Measurements from ENCODE around the gene OXCT1. TPM values are rescaled to one million over a fixed set of nuclear protein-coding genes. Genes with fewer than 3 reads are reported as not detected.
A peak's percentile ranks its signal among the peaks of the same experiment; 100 is the strongest.

OXCT1 gene
- 11.0 TPM for polyA plus RNA-seq (2013, experiment 1 of 2)
- 10.8 TPM for polyA plus RNA-seq (2013, experiment 2 of 2)

DNA sequence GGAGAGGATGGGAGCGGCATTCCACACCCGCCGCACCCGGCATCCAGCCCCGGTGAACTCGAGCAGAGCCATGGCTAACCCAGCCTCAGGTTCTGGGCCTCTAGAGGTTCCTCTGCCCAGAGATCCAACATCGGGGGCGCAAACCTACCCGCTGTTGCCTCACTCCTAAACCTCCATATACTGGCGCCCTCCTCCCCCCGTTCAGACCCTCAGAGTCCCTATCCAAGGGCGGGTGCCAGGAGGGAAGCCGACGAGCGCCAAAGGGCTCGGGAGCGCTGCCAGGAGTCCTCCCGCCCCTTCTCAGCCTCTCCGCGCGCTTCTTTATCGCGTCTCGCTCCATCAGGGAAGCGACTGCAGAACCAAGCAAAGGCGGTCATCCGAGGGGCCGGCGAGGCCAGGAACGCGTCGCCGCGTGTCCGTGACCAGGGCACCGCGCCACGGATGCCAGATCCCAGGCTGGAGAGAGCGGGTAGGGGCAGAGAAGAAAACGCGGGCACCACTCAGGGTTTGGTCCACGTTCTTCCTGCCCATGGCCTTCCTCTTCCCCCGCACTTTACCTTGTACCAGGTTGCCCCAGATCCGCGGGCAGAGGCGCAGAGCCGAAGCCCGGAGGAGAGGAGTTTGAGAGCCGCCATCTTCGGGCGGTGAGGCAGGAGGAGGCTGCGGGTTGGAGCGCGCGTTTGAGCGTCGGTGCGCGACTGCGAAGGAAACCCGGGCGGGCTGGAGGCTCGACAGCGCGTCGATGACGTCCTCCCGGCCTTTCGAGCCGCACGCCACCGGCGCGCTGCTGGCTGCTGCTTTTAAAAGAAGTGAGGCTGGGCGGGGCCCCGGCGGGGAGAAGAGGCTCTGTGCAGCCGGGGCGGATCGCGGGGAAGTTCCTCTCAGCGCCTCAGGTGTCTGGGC lies at the start of gene OXCT1:
Gene OXCT1 (minus strand): TSS at position 702 of the 903 bp plus-strand sequence. CDS start 67 bp downstream, at position 635.
- Histone ChIP-seq H3K9ac (ENCODE audit: low read length) (peak within 1 kb of the TSS; percentile 95), H3K4ac (ENCODE audit: low read depth in 1 of 2, low read length in 2 of 2) (peak within 1 kb of the TSS in 1 of 2 experiments; percentile 32), H4K8ac (ENCODE audit: low read length) (peak within 1 kb of the TSS; percentile 67), H3K4me2 (ENCODE audit: low read length, poor library complexity, severe bottlenecking) (peak within 1 kb of the TSS; percentile 69), H2AK5ac (ENCODE audit: low read length, severe bottlenecking) (no peak within 1 kb of the TSS), H2BK12ac (ENCODE audit: low read length in 2 of 2) (no peak within 1 kb of the TSS), H3K27ac (ENCODE audit: low read length, poor library complexity, severe bottlenecking) (peak within 1 kb of the TSS; percentile 34), H3K36me3 (ENCODE audit: control insufficient read depth in 1 of 2, insufficient read depth in 2 of 2, low read depth in 1 of 2, low read length in 2 of 2) (peaks cover 0 to 6% of the 10 kb centered on the region in 2 experiments), H2BK5ac (ENCODE audit: low read depth, low read length, poor library complexity, severe bottlenecking) (no peak within 1 kb of the TSS), H3K18ac (ENCODE audit: low read depth in 1 of 2, low read length in 2 of 2) (peak within 1 kb of the TSS; percentile 11 to 74), H3K27me3 (ENCODE audit: control insufficient read depth in 1 of 2, insufficient read depth in 1 of 2, low read length in 2 of 2) (no peaks in the 10 kb centered on the region), H3K79me1 (replicated peaks; ENCODE audit: low read length, poor library complexity, severe bottlenecking) (no peaks in the 10 kb centered on the region), H3K9me3 (ENCODE audit: control insufficient read depth, low read length) (no peaks in the 10 kb centered on the region), H3K4me3 (ENCODE audit: insufficient read depth in 1 of 2, low read depth in 1 of 2, low read length in 2 of 2) (peak within 1 kb of the TSS; percentile 65 to 94), H2AFZ (ENCODE audit: low read depth, low read length) (peak within 1 kb of the TSS; percentile 83), H3K23ac (ENCODE audit: low read length in 2 of 2) (peak within 1 kb of the TSS in 1 of 2 experiments; percentile 77), H2BK120ac (ENCODE audit: low read depth, low read length) (peak within 1 kb of the TSS; percentile 35), H3K14ac (ENCODE audit: low read length in 2 of 2) (peak within 1 kb of the TSS in 1 of 2 experiments; percentile 64), H4K91ac (ENCODE audit: low read length) (peak within 1 kb of the TSS; percentile 9), H3K4me1 (ENCODE audit: control insufficient read depth, insufficient read depth, low read depth, low read length) (peaks cover 9% of the 10 kb centered on the region), H2BK15ac (ENCODE audit: low read depth, poor library complexity, severe bottlenecking) (no peak within 1 kb of the TSS)
- peak; percentile 89 for DNase-seq
- under 1% methylated on average over 79 of the region's 82 CpGs for WGBS

- H2AFZ ChIP-seq (ENCODE audit: low read depth, low read length) = no peak overlapping the region
- H3K4me3 ChIP-seq (ENCODE audit: insufficient read depth in 1 of 2, low read depth in 1 of 2, low read length in 2 of 2) = no peak overlapping the region
- H4K91ac ChIP-seq (ENCODE audit: low read length) = no peak overlapping the region
- H2BK12ac ChIP-seq (ENCODE audit: low read length in 2 of 2) = no peak overlapping the region
- no peak overlapping the region for H3K27ac ChIP-seq (ENCODE audit: low read length, poor library complexity, severe bottlenecking)
- no peak overlapping the region for H2BK5ac ChIP-seq (ENCODE audit: low read depth, low read length, poor library complexity, severe bottlenecking)
- peaks cover 12% of the 10 kb centered on the region for H3K79me1 ChIP-seq (replicated peaks; ENCODE audit: low read length, poor library complexity, severe bottlenecking)
- no peak overlapping the region for H3K14ac ChIP-seq (ENCODE audit: low read length in 2 of 2)
- no peak overlapping the region for H3K4ac ChIP-seq (ENCODE audit: low read depth in 1 of 2, low read length in 2 of 2)
- no peaks in the 10 kb centered on the region for H3K9me3 ChIP-seq (ENCODE audit: control insufficient read depth, low read length)
- no peak overlapping the region for H2BK15ac ChIP-seq (ENCODE audit: low read depth, poor library complexity, severe bottlenecking)
- no peaks in the 10 kb centered on the region for H3K27me3 ChIP-seq (ENCODE audit: control insufficient read depth in 1 of 2, insufficient read depth in 1 of 2, low read length in 2 of 2)
- WGBS = 96% methylated on average over 2 of the region's 2 CpGs
- no peak overlapping the region for H4K8ac ChIP-seq (ENCODE audit: low read length)
- no peak for DNase-seq
- no peak overlapping the region for H3K23ac ChIP-seq (ENCODE audit: low read length in 2 of 2)
- H3K18ac ChIP-seq (ENCODE audit: low read depth in 1 of 2, low read length in 2 of 2) = no peak overlapping the region
- no peak overlapping the region for H3K9ac ChIP-seq (ENCODE audit: low read length)
- H3K4me2 ChIP-seq (ENCODE audit: low read length, poor library complexity, severe bottlenecking) = no peak overlapping the region
- H3K4me1 ChIP-seq (ENCODE audit: control insufficient read depth, insufficient read depth, low read depth, low read length) = no peaks in the 10 kb centered on the region
- peaks cover 2 to 85% of the 10 kb centered on the region in 2 experiments for H3K36me3 ChIP-seq (ENCODE audit: control insufficient read depth in 1 of 2, insufficient read depth in 2 of 2, low read depth in 1 of 2, low read length in 2 of 2)
- H2AK5ac ChIP-seq (ENCODE audit: low read length, severe bottlenecking) = no peak overlapping the region
- no peak overlapping the region for H2BK120ac ChIP-seq (ENCODE audit: low read depth, low read length)
These were observed 47.9 kb upstream of the OXCT1 start for GRCh38 chr5:41918105-41918504.

GRCh38 chr5:41908374-41909079 lies 38.3 kb upstream of the OXCT1 start:
- H4K8ac ChIP-seq (ENCODE audit: low read length) = no peak overlapping the region
- no peak overlapping the region for H3K4me3 ChIP-seq (ENCODE audit: insufficient read depth in 1 of 2, low read depth in 1 of 2, low read length in 2 of 2)
- no peak overlapping the region for H2AK5ac ChIP-seq (ENCODE audit: low read length, severe bottlenecking)

GRCh38 chr5:41906151-41906550 lies 35.9 kb upstream of the OXCT1 start:
- H3K27me3 ChIP-seq (ENCODE audit: control insufficient read depth in 1 of 2, insufficient read depth in 1 of 2, low read length in 2 of 2) = no peaks in the 10 kb centered on the region
- H2BK5ac ChIP-seq (ENCODE audit: low read depth, low read length, poor library complexity, severe bottlenecking) = no peak overlapping the region
- H3K4me1 ChIP-seq (ENCODE audit: control insufficient read depth, insufficient read depth, low read depth, low read length) = peaks cover 3% of the 10 kb centered on the region
- no peaks in the 10 kb centered on the region for H3K9me3 ChIP-seq (ENCODE audit: control insufficient read depth, low read length)
- no peak overlapping the region for H3K4ac ChIP-seq (ENCODE audit: low read depth in 1 of 2, low read length in 2 of 2)
- H3K27ac ChIP-seq (ENCODE audit: low read length, poor library complexity, severe bottlenecking) = no peak overlapping the region
- H2BK120ac ChIP-seq (ENCODE audit: low read depth, low read length) = no peak overlapping the region
- H3K4me3 ChIP-seq (ENCODE audit: insufficient read depth in 1 of 2, low read depth in 1 of 2, low read length in 2 of 2) = no peak overlapping the region
- WGBS = no CpG with 5 or more reads among the region's 2 CpGs
- no peak overlapping the region for H3K14ac ChIP-seq (ENCODE audit: low read length in 2 of 2)
- peaks cover 3% of the 10 kb centered on the region for H3K79me1 ChIP-seq (replicated peaks; ENCODE audit: low read length, poor library complexity, severe bottlenecking)
- no peak overlapping the region for H2AFZ ChIP-seq (ENCODE audit: low read depth, low read length)
- H3K4me2 ChIP-seq (ENCODE audit: low read length, poor library complexity, severe bottlenecking) = no peak overlapping the region
- H4K8ac ChIP-seq (ENCODE audit: low read length) = no peak overlapping the region
- H3K18ac ChIP-seq (ENCODE audit: low read depth in 1 of 2, low read length in 2 of 2) = no peak overlapping the region
- no peak overlapping the region for H3K23ac ChIP-seq (ENCODE audit: low read length in 2 of 2)
- H3K9ac ChIP-seq (ENCODE audit: low read length) = peak overlapping the region; percentile 100
- H2BK15ac ChIP-seq (ENCODE audit: low read depth, poor library complexity, severe bottlenecking) = no peak overlapping the region
- no peak overlapping the region for H2BK12ac ChIP-seq (ENCODE audit: low read length in 2 of 2)
- DNase-seq = no peak
- H4K91ac ChIP-seq (ENCODE audit: low read length) = no peak overlapping the region
- peaks cover 0 to 54% of the 10 kb centered on the region in 2 experiments for H3K36me3 ChIP-seq (ENCODE audit: control insufficient read depth in 1 of 2, insufficient read depth in 2 of 2, low read depth in 1 of 2, low read length in 2 of 2)
- no peak overlapping the region for H2AK5ac ChIP-seq (ENCODE audit: low read length, severe bottlenecking)

More at GRCh38 chr5:41908374-41909079, 38.3 kb upstream of the OXCT1 start:
- Histone ChIP-seq H2BK12ac (ENCODE audit: low read length in 2 of 2) (no peak overlapping the region), H3K23ac (ENCODE audit: low read length in 2 of 2) (no peak overlapping the region), H3K27me3 (ENCODE audit: control insufficient read depth in 1 of 2, insufficient read depth in 1 of 2, low read length in 2 of 2) (no peaks in the 10 kb centered on the region), H2AFZ (ENCODE audit: low read depth, low read length) (no peak overlapping the region), H3K4me2 (ENCODE audit: low read length, poor library complexity, severe bottlenecking) (no peak overlapping the region), H3K4me1 (ENCODE audit: control insufficient read depth, insufficient read depth, low read depth, low read length) (peaks cover 3% of the 10 kb centered on the region), H3K18ac (ENCODE audit: low read depth in 1 of 2, low read length in 2 of 2) (no peak overlapping the region), H3K79me1 (replicated peaks; ENCODE audit: low read length, poor library complexity, severe bottlenecking) (peaks cover 7% of the 10 kb centered on the region), H3K36me3 (ENCODE audit: control insufficient read depth in 1 of 2, insufficient read depth in 2 of 2, low read depth in 1 of 2, low read length in 2 of 2) (peaks cover 0 to 78% of the 10 kb centered on the region in 2 experiments), H3K9me3 (ENCODE audit: control insufficient read depth, low read length) (no peaks in the 10 kb centered on the region), H3K4ac (ENCODE audit: low read depth in 1 of 2, low read length in 2 of 2) (no peak overlapping the region), H4K91ac (ENCODE audit: low read length) (no peak overlapping the region), H3K27ac (ENCODE audit: low read length, poor library complexity, severe bottlenecking) (no peak overlapping the region), H3K9ac (ENCODE audit: low read length) (peak overlapping the region; percentile 100), H3K14ac (ENCODE audit: low read length in 2 of 2) (no peak overlapping the region), H2BK15ac (ENCODE audit: low read depth, poor library complexity, severe bottlenecking) (no peak overlapping the region), H2BK120ac (ENCODE audit: low read depth, low read length) (no peak overlapping the region), H2BK5ac (ENCODE audit: low read depth, low read length, poor library complexity, severe bottlenecking) (no peak overlapping the region)
- DNase-seq = peak; percentile 80
- WGBS = 100% methylated on average over 3 of the region's 4 CpGs

Measured in mesenchymal stem cell (in vitro differentiated cells and primary cell).